NB4 (cell line): Measurements from ENCODE around the gene GALNT15.

ENCODE experiments used
- CTCF ChIP-seq: IDR thresholded peaks from one replicate; pipeline ENCODE4 v1.5.1; 2012; ENCODE audit warnings: low read depth, low read length
- POLR2A ChIP-seq: IDR thresholded peaks from 2 replicates; pipeline ENCODE4 v1.6.1; 2011; ENCODE audit warnings: mild to moderate bottlenecking; ENCODE audit not compliant: insufficient read length; ENCODE audit errors: extremely low read depth

- no peak for TF ChIP-seq CTCF
- TF ChIP-seq POLR2A, result no peak
Measured at GRCh38 chr3:16177382-16177781, 2.9 kb downstream of the GALNT15 start.
